CD4-positive, alpha-beta T cell treated with Interleukin-17A for 1 hour (primary cell): ENCODE measurements around the gene SPATA2.

Experiments used
- DNase-seq: peaks from one replicate; pipeline ENCODE4 v3.0.0-alpha.2; 2020

Gene SPATA2

GRCh38 chr20:49853640-49854039 is 61.7 kb downstream of the SPATA2 start:
- DNase-seq, result no peak
